Sigmoid colon (tissue), 4 donors: ENCODE results near the gene HLA-DMB.

Experiments used
- EP300 ChIP-seq, 4 donors: sonication (generic); formaldehyde crosslinking; IDR thresholded peaks; one replicate each; pipeline ENCODE4 v1.6.1; 2017; ENCODE audit warnings: antibody characterized with exemption in 4 of 4
- POLR2A ChIP-seq, 2 donors: fragments of 450-650 bp; IDR thresholded peaks; one replicate each; pipeline ENCODE4 v1.6.1; 2016; ENCODE audit warnings: antibody characterized with exemption in 2 of 2, mild to moderate bottlenecking in 2 of 2, moderate library complexity in 2 of 2
- TF ChIP-seq, protein P1 (sequence below), 4 experiments: fragments of 450-650 bp in 3 of 4; fragments of 200-600 bp in 1 of 4; IDR thresholded peaks; one replicate each; pipeline ENCODE4 v1.5.1; 2016 to 2019; ENCODE audit warnings: antibody characterized with exemption in 4 of 4, mild to moderate bottlenecking in 3 of 4, moderate library complexity in 2 of 4

DNA sequence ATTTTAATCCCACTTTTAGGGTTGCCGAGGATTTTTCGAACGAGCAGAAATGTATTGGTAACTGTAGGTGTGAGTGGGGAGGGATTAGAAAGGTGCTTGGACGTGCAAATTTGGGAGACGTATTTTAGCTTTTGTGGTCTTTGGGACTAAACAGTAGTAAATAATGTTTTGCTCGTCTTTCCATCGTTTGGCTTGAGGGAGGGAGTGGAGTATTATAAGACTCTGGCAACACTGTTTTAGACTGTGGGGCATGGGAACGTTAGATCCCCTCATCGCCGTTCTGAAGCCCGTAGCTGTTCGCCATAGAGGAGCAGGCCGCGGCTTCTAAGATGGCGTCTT is 30.4 kb upstream of the HLA-DMB start:
- TF ChIP-seq, protein P1, sequence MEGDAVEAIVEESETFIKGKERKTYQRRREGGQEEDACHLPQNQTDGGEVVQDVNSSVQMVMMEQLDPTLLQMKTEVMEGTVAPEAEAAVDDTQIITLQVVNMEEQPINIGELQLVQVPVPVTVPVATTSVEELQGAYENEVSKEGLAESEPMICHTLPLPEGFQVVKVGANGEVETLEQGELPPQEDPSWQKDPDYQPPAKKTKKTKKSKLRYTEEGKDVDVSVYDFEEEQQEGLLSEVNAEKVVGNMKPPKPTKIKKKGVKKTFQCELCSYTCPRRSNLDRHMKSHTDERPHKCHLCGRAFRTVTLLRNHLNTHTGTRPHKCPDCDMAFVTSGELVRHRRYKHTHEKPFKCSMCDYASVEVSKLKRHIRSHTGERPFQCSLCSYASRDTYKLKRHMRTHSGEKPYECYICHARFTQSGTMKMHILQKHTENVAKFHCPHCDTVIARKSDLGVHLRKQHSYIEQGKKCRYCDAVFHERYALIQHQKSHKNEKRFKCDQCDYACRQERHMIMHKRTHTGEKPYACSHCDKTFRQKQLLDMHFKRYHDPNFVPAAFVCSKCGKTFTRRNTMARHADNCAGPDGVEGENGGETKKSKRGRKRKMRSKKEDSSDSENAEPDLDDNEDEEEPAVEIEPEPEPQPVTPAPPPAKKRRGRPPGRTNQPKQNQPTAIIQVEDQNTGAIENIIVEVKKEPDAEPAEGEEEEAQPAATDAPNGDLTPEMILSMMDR (IDR thresholded peaks at IDR 0.05) = no peak
- TF ChIP-seq POLR2A (IDR thresholded peaks at IDR 0.05) (no peak), EP300 (IDR thresholded peaks at IDR 0.05) (no peak)
